ENCODE measurements around the gene MCU.

DNA sequence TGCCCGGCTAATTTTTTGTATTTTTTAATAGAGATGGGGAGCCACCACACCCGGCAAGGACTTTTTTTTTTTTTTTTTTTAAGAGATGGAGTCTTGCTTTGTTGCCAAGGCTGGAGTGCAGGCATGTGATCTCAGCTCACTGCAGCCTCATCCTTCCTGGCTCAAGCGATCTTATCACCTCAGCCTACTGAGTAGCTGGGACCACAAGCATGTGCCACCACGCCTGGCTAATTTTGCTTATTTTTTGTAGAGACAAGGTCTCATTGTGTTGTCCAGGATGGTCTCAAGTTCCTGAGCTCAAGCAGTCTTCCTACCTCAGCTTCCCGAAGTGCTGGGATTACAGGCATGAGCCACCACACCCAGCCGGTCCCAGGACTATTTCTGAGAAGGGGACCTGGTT lies 9.3 kb upstream of the MCU start:
- TF ChIP-seq TAF1 (IDR thresholded peaks at IDR 0.05; ENCODE audit: low read depth) (no peak), POLR2AphosphoS5 (IDR thresholded peaks at IDR 0.05) (no peak), EP300 (conservative IDR thresholded peaks at IDR 0.05; ENCODE audit: poor library complexity, severe bottlenecking) (no peak), RAD21 (conservative IDR thresholded peaks at IDR 0.05) (no peak), SMC3 (conservative IDR thresholded peaks at IDR 0.05; ENCODE audit: poor library complexity) (no peak), EZH2 (IDR thresholded peaks at IDR 0.05; ENCODE audit: borderline replicate concordance, insufficient read depth, low read length, poor library complexity, severe bottlenecking) (no peak), MXI1 (conservative IDR thresholded peaks at IDR 0.05; ENCODE audit: poor library complexity, severe bottlenecking) (no peak)
- TF ChIP-seq, protein P1, sequence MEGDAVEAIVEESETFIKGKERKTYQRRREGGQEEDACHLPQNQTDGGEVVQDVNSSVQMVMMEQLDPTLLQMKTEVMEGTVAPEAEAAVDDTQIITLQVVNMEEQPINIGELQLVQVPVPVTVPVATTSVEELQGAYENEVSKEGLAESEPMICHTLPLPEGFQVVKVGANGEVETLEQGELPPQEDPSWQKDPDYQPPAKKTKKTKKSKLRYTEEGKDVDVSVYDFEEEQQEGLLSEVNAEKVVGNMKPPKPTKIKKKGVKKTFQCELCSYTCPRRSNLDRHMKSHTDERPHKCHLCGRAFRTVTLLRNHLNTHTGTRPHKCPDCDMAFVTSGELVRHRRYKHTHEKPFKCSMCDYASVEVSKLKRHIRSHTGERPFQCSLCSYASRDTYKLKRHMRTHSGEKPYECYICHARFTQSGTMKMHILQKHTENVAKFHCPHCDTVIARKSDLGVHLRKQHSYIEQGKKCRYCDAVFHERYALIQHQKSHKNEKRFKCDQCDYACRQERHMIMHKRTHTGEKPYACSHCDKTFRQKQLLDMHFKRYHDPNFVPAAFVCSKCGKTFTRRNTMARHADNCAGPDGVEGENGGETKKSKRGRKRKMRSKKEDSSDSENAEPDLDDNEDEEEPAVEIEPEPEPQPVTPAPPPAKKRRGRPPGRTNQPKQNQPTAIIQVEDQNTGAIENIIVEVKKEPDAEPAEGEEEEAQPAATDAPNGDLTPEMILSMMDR (IDR thresholded peaks at IDR 0.05; ENCODE audit: poor library complexity, severe bottlenecking): no peak
- TF ChIP-seq, protein P2, sequence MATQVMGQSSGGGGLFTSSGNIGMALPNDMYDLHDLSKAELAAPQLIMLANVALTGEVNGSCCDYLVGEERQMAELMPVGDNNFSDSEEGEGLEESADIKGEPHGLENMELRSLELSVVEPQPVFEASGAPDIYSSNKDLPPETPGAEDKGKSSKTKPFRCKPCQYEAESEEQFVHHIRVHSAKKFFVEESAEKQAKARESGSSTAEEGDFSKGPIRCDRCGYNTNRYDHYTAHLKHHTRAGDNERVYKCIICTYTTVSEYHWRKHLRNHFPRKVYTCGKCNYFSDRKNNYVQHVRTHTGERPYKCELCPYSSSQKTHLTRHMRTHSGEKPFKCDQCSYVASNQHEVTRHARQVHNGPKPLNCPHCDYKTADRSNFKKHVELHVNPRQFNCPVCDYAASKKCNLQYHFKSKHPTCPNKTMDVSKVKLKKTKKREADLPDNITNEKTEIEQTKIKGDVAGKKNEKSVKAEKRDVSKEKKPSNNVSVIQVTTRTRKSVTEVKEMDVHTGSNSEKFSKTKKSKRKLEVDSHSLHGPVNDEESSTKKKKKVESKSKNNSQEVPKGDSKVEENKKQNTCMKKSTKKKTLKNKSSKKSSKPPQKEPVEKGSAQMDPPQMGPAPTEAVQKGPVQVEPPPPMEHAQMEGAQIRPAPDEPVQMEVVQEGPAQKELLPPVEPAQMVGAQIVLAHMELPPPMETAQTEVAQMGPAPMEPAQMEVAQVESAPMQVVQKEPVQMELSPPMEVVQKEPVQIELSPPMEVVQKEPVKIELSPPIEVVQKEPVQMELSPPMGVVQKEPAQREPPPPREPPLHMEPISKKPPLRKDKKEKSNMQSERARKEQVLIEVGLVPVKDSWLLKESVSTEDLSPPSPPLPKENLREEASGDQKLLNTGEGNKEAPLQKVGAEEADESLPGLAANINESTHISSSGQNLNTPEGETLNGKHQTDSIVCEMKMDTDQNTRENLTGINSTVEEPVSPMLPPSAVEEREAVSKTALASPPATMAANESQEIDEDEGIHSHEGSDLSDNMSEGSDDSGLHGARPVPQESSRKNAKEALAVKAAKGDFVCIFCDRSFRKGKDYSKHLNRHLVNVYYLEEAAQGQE (IDR thresholded peaks at IDR 0.05; ENCODE audit: borderline replicate concordance): no peak

All from neural cell (in vitro differentiated cells).